SH-SY5Y (cell line): ENCODE data around the gene HNRNPF.

Experiments used
- GATA2 ChIP-seq: IDR thresholded peaks from 2 replicates; pipeline ENCODE4 v1.6.1; 2011; ENCODE audit warnings: mild to moderate bottlenecking, low read depth, low read length
- GATA3 ChIP-seq: IDR thresholded peaks from 2 replicates; pipeline ENCODE4 v1.6.1; 2011; ENCODE audit warnings: low read depth, mild to moderate bottlenecking, low read length, moderate library complexity

HNRNPF gene

GRCh38 chr10:43339136-43339535, 69.8 kb downstream of the HNRNPF start:
- TF ChIP-seq GATA2, result no peak
- no peak for TF ChIP-seq GATA3

GRCh38 chr10:43338117-43338516, 70.9 kb downstream of the HNRNPF start:
- TF ChIP-seq GATA3 (no peak), GATA2 (no peak)

GRCh38 chr10:43336641-43337318, 72.2 kb downstream of the HNRNPF start:
- TF ChIP-seq GATA3 (no peak), GATA2 (no peak)

- TF ChIP-seq GATA2, result no peak
- TF ChIP-seq GATA3, result no peak
Measured at GRCh38 chr10:43336061-43336460, 72.9 kb downstream of the HNRNPF start.
